ENCODE data around the gene BCKDK.
A peak's percentile ranks its signal among the peaks of the same experiment; 100 is the strongest.

Gene BCKDK

DNA sequence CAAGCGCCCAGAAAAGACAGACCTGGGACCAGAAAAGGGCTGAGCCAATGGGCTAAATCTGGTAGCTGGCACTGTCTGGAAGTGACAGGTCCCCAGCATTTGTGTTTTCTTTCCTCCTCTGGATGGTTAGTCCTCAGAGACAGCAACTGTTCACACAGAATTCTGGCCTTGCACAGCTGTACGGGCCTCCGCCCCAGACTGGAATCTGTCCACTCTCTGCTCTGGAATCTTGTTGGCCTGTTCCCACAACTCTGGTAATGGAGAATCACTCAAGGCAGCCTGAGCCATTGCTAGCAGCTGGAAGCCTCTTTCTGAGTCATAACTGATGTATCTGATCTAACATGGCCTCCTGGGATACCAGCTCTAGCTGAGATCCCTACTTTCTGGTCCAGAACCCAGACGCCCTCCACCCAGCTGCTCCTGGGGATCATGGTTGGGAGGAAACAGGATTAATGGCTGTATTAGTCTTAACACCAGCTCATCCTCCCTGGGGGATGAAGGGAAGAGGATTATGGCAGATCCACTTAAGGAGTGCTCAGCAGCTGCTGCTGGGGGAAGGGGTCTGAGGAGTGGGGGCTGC lies 43.2 kb upstream of the BCKDK start:
- no peak overlapping the region for H3K4me3 ChIP-seq (ENCODE audit: low read depth, low read length)
- no peak for DNase-seq (ENCODE audit: low read depth)
- TF ChIP-seq, protein P1, sequence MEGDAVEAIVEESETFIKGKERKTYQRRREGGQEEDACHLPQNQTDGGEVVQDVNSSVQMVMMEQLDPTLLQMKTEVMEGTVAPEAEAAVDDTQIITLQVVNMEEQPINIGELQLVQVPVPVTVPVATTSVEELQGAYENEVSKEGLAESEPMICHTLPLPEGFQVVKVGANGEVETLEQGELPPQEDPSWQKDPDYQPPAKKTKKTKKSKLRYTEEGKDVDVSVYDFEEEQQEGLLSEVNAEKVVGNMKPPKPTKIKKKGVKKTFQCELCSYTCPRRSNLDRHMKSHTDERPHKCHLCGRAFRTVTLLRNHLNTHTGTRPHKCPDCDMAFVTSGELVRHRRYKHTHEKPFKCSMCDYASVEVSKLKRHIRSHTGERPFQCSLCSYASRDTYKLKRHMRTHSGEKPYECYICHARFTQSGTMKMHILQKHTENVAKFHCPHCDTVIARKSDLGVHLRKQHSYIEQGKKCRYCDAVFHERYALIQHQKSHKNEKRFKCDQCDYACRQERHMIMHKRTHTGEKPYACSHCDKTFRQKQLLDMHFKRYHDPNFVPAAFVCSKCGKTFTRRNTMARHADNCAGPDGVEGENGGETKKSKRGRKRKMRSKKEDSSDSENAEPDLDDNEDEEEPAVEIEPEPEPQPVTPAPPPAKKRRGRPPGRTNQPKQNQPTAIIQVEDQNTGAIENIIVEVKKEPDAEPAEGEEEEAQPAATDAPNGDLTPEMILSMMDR (IDR thresholded peaks at IDR 0.05; ENCODE audit: low read depth, low read length), result no peak

DNA sequence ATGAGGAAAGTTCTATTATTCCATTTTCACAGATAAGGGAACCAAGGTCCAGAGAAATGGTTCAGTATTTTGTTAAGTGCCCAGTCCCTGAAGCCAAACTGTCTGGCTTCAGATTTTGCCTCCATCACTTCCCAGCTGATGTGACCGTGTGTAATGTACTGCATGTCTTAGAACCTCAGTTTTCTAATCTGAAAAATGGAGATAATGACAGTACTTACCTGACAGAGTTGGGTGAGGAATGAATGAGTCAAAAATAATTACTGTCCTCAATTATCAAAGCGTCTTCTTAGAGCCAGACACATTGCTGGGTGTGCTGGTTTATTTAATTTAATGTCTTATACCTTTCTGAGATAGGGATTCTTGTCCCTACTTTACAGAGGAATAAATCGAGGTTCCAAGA lies 40.8 kb upstream of the BCKDK start:
- DNase-seq (ENCODE audit: low read depth), result no peak
- no peak overlapping the region for H3K4me3 ChIP-seq (ENCODE audit: low read depth, low read length)
- TF ChIP-seq, protein P1 (IDR thresholded peaks at IDR 0.05; ENCODE audit: low read depth, low read length), result no peak
- TF ChIP-seq POLR2A (IDR thresholded peaks at IDR 0.05; ENCODE audit: extremely low read depth, insufficient read length) (no peak), MAX (IDR thresholded peaks at IDR 0.05; ENCODE audit: low read depth, low read length) (no peak), MYC (IDR thresholded peaks at IDR 0.05; ENCODE audit: low read depth, low read length) (no peak)

GRCh38 chr16:31071861-31072260 lies 36.3 kb upstream of the BCKDK start:
- no peak for DNase-seq (ENCODE audit: low read depth)

DNA sequence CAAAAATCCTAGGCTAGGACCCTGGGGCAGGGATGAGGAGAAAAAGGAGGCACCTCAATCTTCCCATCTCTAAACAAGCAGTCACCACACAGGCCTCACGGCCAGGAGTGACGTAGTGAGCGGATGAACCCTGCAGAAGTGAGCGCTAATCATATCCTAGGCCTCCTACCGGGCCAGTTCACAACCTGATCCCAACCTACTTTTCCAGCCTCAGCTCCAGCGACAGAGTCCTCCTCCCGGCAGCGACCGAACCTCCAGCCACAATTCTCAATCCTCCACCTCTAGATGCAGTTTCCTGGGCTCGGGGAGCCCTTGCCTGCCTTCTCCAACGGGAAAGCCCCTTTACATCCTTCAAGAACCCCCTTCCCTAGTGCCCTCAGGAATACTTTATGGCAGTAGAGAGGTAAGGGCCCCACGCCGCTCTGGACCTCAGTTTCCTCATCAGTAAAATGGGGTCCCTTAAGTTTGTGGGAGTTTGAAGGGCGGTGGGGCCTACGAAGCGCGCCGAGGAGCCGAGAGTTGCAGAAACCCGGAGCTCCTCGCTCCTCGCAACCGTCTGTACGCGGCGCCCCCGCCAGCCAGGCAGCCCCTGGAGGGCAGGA lies 35.5 kb upstream of the BCKDK start:
- peak overlapping the region; percentile 87 for H3K4me3 ChIP-seq (ENCODE audit: low read depth, low read length)
- DNase-seq (ENCODE audit: low read depth), result peak; percentile 63
- TF ChIP-seq, protein P1 (IDR thresholded peaks at IDR 0.05; ENCODE audit: low read depth, low read length), result no peak
- no peak for TF ChIP-seq MAX (IDR thresholded peaks at IDR 0.05; ENCODE audit: low read depth, low read length)
- TF ChIP-seq MYC (IDR thresholded peaks at IDR 0.05; ENCODE audit: low read depth, low read length), result no peak
- TF ChIP-seq POLR2A (IDR thresholded peaks at IDR 0.05; ENCODE audit: extremely low read depth, insufficient read length), result no peak

More at GRCh38 chr16:31071861-31072260, 36.3 kb upstream of the BCKDK start:
- no peak for TF ChIP-seq MYC (IDR thresholded peaks at IDR 0.05; ENCODE audit: low read depth, low read length)
- TF ChIP-seq, protein P1 (IDR thresholded peaks at IDR 0.05; ENCODE audit: low read depth, low read length), result no peak
- TF ChIP-seq MAX (IDR thresholded peaks at IDR 0.05; ENCODE audit: low read depth, low read length), result no peak
- no peak for TF ChIP-seq POLR2A (IDR thresholded peaks at IDR 0.05; ENCODE audit: extremely low read depth, insufficient read length)
- H3K4me3 ChIP-seq (ENCODE audit: low read depth, low read length), result peak overlapping the region; percentile 87

GRCh38 chr16:31073142-31073969 lies 34.8 kb upstream of the BCKDK start:
- TF ChIP-seq MYC (IDR thresholded peaks at IDR 0.05; ENCODE audit: low read depth, low read length) (no peak; the same call in none of the 2 replicates), MAX (IDR thresholded peaks at IDR 0.05; ENCODE audit: low read depth, low read length) (no peak; the same call in 1 of the 2 replicates), POLR2A (IDR thresholded peaks at IDR 0.05; ENCODE audit: extremely low read depth, insufficient read length) (no peak)
- TF ChIP-seq, protein P1 (IDR thresholded peaks at IDR 0.05; ENCODE audit: low read depth, low read length), result no peak
- peak overlapping the region; percentile 87 for H3K4me3 ChIP-seq (ENCODE audit: low read depth, low read length)

More at GRCh38 chr16:31073142-31073969, 34.8 kb upstream of the BCKDK start:
- peak; percentile 94 for DNase-seq (ENCODE audit: low read depth)
